Osteoblast (primary cell): ENCODE measurements around the gene FBXO4. TPM values are rescaled to one million over a fixed set of nuclear protein-coding genes. Genes with fewer than 3 reads are reported as not detected.
A peak's percentile ranks its signal among the peaks of the same experiment; 100 is the strongest.

Experiments
- DNase-seq: peaks from one replicate; pipeline ENCODE4 v3.0.0; 2011; ENCODE audit warnings: low spot score, mixed read lengths; ENCODE audit not compliant: insufficient read length; ENCODE audit errors: missing footprints
- H2AFZ ChIP-seq: 2 replicates; pipeline ENCODE4 v1.6.0; 2011; ENCODE audit warnings: mild to moderate bottlenecking, low read length
- H3K27ac ChIP-seq: 2 replicates; pipeline ENCODE4 v1.5.1; 2011; ENCODE audit warnings: mild to moderate bottlenecking, low read depth, low read length, moderate library complexity
- H3K27me3 ChIP-seq: 2 replicates; pipeline ENCODE4 v1.6.0; 2012; ENCODE audit warnings: mild to moderate bottlenecking, control low read depth, inconsistent platforms, low read length, moderate library complexity; ENCODE audit not compliant: insufficient read depth
- H3K36me3 ChIP-seq: 2 replicates; pipeline ENCODE4 v1.5.1; 2011; ENCODE audit warnings: mild to moderate bottlenecking, low read length, control low read depth, moderate library complexity; ENCODE audit not compliant: insufficient read depth
- H3K4me1 ChIP-seq: 2 replicates; pipeline ENCODE4 v1.5.1; 2011; ENCODE audit warnings: mild to moderate bottlenecking, low read length, control low read depth, moderate library complexity; ENCODE audit not compliant: insufficient read depth
- H3K4me2 ChIP-seq: 2 replicates; pipeline ENCODE4 v1.6.0; 2011; ENCODE audit warnings: mild to moderate bottlenecking, low read length; ENCODE audit not compliant: insufficient read depth
- H3K4me3 ChIP-seq: fragments of 200-600 bp; sonication (generic); 3 replicates; pipeline ENCODE4 v1.5.1; 2012; ENCODE audit warnings: mild to moderate bottlenecking, low read length, inconsistent platforms; ENCODE audit not compliant: insufficient read depth
- H3K79me2 ChIP-seq: 2 replicates; pipeline ENCODE4 v1.6.0; 2012; ENCODE audit warnings: mild to moderate bottlenecking, low read length, control low read depth, inconsistent platforms; ENCODE audit not compliant: insufficient read depth
- H3K9me3 ChIP-seq: 2 replicates; pipeline ENCODE4 v1.5.1; 2011; ENCODE audit warnings: low read depth, low read length, control low read depth
- H4K20me1 ChIP-seq: 2 replicates; pipeline ENCODE4 v1.6.0; 2012; ENCODE audit warnings: mild to moderate bottlenecking, low read length, control low read depth; ENCODE audit not compliant: insufficient read depth
- total RNA-seq: library from RNA; depleted of rRNA; stranded (reverse); fragments of >200 nt; gene quantifications from 2 replicates; pipeline ENCODE4 v1.2.3, GENCODE V29; 2012
- TF ChIP-seq, protein P1 (sequence below): IDR thresholded peaks from 2 replicates; pipeline ENCODE4 v1.5.1; 2011; ENCODE audit warnings: mild to moderate bottlenecking, low read depth, low read length, moderate library complexity; ENCODE audit errors: extremely low read depth

FBXO4 gene
- total RNA-seq, 1 donor: 14.5 TPM

DNA sequence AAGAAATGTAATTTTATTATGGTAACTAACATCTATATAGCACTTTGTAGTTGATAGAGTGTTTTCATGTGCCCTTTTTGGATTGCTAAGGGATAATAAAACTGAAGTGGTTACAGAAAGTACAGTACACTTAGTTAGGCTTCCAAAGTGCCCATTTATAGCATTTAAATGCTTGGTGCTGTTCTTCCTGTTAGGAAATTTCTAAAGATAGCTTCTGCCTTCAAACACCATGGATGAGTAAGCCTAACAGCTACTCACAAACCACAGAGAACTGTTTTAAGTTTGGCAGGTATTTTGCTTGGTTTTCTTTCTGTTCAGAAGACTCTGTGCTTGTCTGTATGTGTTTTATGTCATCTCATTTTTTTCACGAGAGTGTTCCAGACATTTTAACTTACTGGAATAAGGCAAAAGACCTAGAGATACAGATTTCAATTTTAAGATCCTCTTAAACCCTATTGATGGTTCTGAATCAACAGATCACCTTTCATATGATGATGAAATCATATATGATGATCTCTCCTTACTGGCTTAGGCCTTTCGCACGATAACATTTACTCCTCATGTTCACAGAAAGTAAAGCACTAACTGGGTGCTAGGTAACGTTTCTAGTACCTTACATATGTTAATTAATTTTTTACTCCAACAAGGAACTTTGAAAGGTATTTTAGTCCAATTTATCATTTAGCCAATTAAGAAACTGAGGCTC is 16.6 kb upstream of the FBXO4 start:
- Histone ChIP-seq H3K36me3 (peaks cover 34% of the 10 kb centered on the region), H3K4me2 (peak overlapping the region; percentile 57), H3K9me3 (no peaks in the 10 kb centered on the region), H3K4me3 (no peak overlapping the region), H2AFZ (peak overlapping the region; percentile 23), H4K20me1 (no peaks in the 10 kb centered on the region), H3K27ac (peak overlapping the region; percentile 61), H3K27me3 (no peaks in the 10 kb centered on the region), H3K79me2 (peaks cover 36% of the 10 kb centered on the region), H3K4me1 (peaks cover 24% of the 10 kb centered on the region)
- DNase-seq: peak; percentile 50
- TF ChIP-seq, protein P1, sequence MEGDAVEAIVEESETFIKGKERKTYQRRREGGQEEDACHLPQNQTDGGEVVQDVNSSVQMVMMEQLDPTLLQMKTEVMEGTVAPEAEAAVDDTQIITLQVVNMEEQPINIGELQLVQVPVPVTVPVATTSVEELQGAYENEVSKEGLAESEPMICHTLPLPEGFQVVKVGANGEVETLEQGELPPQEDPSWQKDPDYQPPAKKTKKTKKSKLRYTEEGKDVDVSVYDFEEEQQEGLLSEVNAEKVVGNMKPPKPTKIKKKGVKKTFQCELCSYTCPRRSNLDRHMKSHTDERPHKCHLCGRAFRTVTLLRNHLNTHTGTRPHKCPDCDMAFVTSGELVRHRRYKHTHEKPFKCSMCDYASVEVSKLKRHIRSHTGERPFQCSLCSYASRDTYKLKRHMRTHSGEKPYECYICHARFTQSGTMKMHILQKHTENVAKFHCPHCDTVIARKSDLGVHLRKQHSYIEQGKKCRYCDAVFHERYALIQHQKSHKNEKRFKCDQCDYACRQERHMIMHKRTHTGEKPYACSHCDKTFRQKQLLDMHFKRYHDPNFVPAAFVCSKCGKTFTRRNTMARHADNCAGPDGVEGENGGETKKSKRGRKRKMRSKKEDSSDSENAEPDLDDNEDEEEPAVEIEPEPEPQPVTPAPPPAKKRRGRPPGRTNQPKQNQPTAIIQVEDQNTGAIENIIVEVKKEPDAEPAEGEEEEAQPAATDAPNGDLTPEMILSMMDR: no peak

DNA sequence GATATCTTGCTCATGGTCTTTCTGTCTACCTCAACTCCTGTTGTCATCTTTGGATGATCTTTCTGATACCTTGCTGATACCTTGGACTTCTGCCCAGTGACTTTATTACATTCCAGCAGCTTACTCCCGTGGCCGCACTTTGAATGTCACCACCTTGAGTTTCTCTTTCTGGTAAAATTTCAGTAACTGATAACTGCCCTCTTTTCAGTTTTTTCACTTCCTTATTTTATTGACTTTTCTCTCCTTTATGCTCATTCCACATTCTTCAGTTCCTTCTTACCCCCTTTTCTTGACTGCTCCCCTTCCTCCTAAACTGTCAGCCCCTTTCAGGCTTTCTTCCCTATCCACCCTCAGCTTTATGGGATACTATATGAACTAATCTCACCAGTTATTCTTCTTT is 7.0 kb upstream of the FBXO4 start:
- Histone ChIP-seq H3K4me1 (peaks cover 7% of the 10 kb centered on the region), H3K36me3 (peaks cover 32% of the 10 kb centered on the region), H2AFZ (no peak overlapping the region), H3K9me3 (no peaks in the 10 kb centered on the region), H3K4me2 (no peak overlapping the region), H3K79me2 (peaks cover 2% of the 10 kb centered on the region), H3K27me3 (no peaks in the 10 kb centered on the region), H4K20me1 (no peaks in the 10 kb centered on the region), H3K27ac (no peak overlapping the region), H3K4me3 (no peak overlapping the region)
- peak; percentile 25 for DNase-seq
- TF ChIP-seq, protein P1: no peak

DNA sequence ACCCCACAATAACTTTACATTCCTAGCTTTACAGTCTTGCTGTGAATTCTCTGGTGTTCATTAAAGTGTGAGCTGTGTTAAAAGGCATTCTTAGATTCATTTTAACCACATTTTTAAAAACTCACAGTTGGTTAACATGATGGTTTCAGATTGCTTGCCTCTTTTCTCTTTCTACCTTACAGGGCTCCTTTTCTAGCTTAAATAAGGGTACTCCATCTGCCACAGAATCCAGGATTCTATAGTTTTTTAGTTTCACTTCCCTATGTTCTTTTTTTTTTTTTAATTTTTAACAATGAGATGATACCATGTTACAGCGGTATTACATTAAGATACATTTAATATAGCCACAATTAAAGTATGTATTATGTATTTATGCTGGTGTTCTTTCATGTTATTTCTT is 3.9 kb upstream of the FBXO4 start:
- no peaks in the 10 kb centered on the region for H4K20me1 ChIP-seq
- H3K4me2 ChIP-seq: no peak overlapping the region
- H3K36me3 ChIP-seq: peaks cover 27% of the 10 kb centered on the region
- H3K27ac ChIP-seq: peak overlapping the region; percentile 25
- TF ChIP-seq, protein P1: no peak
- no peak overlapping the region for H2AFZ ChIP-seq
- no peaks in the 10 kb centered on the region for H3K9me3 ChIP-seq
- H3K79me2 ChIP-seq: peaks cover 2% of the 10 kb centered on the region
- peaks cover 19% of the 10 kb centered on the region for H3K4me1 ChIP-seq
- no peak overlapping the region for H3K4me3 ChIP-seq
- no peak for DNase-seq
- H3K27me3 ChIP-seq: no peaks in the 10 kb centered on the region

DNA sequence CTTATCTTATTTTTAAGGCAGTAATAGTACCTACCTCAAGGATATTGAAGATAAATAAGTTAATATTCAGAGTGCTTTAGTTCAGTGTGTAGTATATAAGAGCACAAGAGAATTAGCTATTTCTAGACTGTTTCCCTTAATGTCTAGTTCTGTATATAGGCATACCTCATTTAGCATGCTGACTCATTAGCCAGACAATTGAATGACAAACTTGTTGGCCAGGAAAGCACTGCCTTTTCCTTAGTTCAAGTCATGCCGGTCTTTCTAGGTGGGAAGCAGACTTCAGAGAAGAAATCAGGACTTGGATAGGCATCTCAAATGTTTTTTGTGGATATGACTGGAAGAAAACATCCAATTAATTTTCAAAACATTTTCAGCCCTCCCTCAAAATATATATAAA is 3.2 kb upstream of the FBXO4 start:
- no peak overlapping the region for H3K4me2 ChIP-seq
- DNase-seq: no peak
- H3K27ac ChIP-seq: peak overlapping the region; percentile 43

More for the DNA sequence above, 3.2 kb upstream of the FBXO4 start:
- no peaks in the 10 kb centered on the region for H4K20me1 ChIP-seq
- no peak overlapping the region for H3K4me3 ChIP-seq
- no peaks in the 10 kb centered on the region for H3K9me3 ChIP-seq
- H3K4me1 ChIP-seq: peaks cover 19% of the 10 kb centered on the region
- H3K36me3 ChIP-seq: peaks cover 26% of the 10 kb centered on the region
- TF ChIP-seq, protein P1: no peak
- no peak overlapping the region for H2AFZ ChIP-seq
- H3K79me2 ChIP-seq: peaks cover 2% of the 10 kb centered on the region
- no peaks in the 10 kb centered on the region for H3K27me3 ChIP-seq
